Thyroid gland (tissue), 4 donors: ENCODE measurements around the gene KATNAL1. TPM values are rescaled to one million over a fixed set of nuclear protein-coding genes. Genes with fewer than 3 reads are reported as not detected.
A peak's percentile ranks its signal among the peaks of the same experiment; 100 is the strongest.
"Not testable (repeated sequence)": the region's sequence is repeated elsewhere in the genome, so short reads cannot be mapped to it uniquely, and the experiment has no call there.

Source experiments
- DNase-seq, 2 donors: peaks; one replicate each; pipeline ENCODE4 v3.0.0-alpha.2; 2019
- H3K27ac ChIP-seq, 3 donors: fragments of 200-600 bp; sonication (generic); 1 replicate in 2 of 3; 2 replicates in 1 of 3; pipeline ENCODE4 v1.5.1; 2016 to 2019; ENCODE audit warnings: mild to moderate bottlenecking in 1 of 3, moderate library complexity in 1 of 3
- H3K27me3 ChIP-seq: fragments of 200-600 bp; sonication (generic); one replicate; pipeline ENCODE4 v1.5.1; 2019
- H3K36me3 ChIP-seq, 2 donors: fragments of 200-600 bp; sonication (generic); one replicate each; pipeline ENCODE4 v1.5.1; 2016 to 2019
- H3K4me1 ChIP-seq, 2 donors: fragments of 200-600 bp; sonication (generic); one replicate each; pipeline ENCODE4 v1.5.1; 2017 to 2019
- H3K4me3 ChIP-seq, 3 donors: fragments of 200-600 bp; sonication (generic); replicated peaks in 1 of 3; 1 replicate in 2 of 3; 2 replicates in 1 of 3; pipeline ENCODE4 v1.5.1; 2016; ENCODE audit warnings: mild to moderate bottlenecking in 1 of 3
- H3K9me3 ChIP-seq: fragments of 200-600 bp; sonication (generic); one replicate; pipeline ENCODE4 v1.5.1; 2017
- CTCF ChIP-seq, 6 experiments: fragments of 200-600 bp in 3 of 6; fragments of 450-650 bp in 3 of 6; sonication (generic) in 3 of 6; IDR thresholded peaks; one replicate each; pipeline ENCODE4 v1.5.1; 2016 to 2019; ENCODE audit warnings: antibody characterized with exemption in 6 of 6, mild to moderate bottlenecking in 2 of 6, inconsistent platforms in 1 of 6, moderate library complexity in 1 of 6
- POLR2A ChIP-seq, 2 donors: fragments of 450-650 bp; IDR thresholded peaks; one replicate each; pipeline ENCODE4 v1.6.1; 2017; ENCODE audit warnings: antibody characterized with exemption in 2 of 2, mild to moderate bottlenecking in 2 of 2, moderate library complexity in 1 of 2
- WGBS, 2 donors: methylation state at CpG; one replicate each; pipeline ENCODE4 v1.1.5; 2017; 5-methylcytosine and 5-hydroxymethylcytosine counted together
- intact Hi-C: fragments of 100-400 bp; cut with DNase I; formaldehyde crosslinking; loops from one replicate; pipeline ENCODE4 v1.15.1; 2023
- total RNA-seq, 4 donors: library from RNA; depleted of rRNA; stranded (reverse); fragments of >200 nt; gene quantifications; one replicate each; pipeline ENCODE4 v1.2.3, GENCODE V29; 2016

Gene KATNAL1
- total RNA-seq, 4 donors from 2014 or later, result 8.0 to 25.7 (median 9.5) TPM

GRCh38 chr13:30268673-30269072 is 38.7 kb downstream of the KATNAL1 start:
- no peak for TF ChIP-seq CTCF (IDR thresholded peaks at IDR 0.05)
- no peak for TF ChIP-seq POLR2A (IDR thresholded peaks at IDR 0.05)
- Histone ChIP-seq H3K36me3 (no peaks in the 10 kb centered on the region), H3K9me3 (no peaks in the 10 kb centered on the region), H3K27ac (peak overlapping the region in 1 of 3 donors; percentile 22), H3K4me3 (no peak overlapping the region), H3K27me3 (no peaks in the 10 kb centered on the region), H3K4me1 (peaks cover 0 to 8% of the 10 kb centered on the region in 2 donors)
- 49 to 65% methylated on average over 1 of the region's 1 CpG for WGBS, 2 donors
- DNase-seq, result no peak
- intact Hi-C loops, result no loop called here

- no peaks in the 10 kb centered on the region for H3K9me3 ChIP-seq
- peaks cover 0 to 5% of the 10 kb centered on the region in 2 donors for H3K4me1 ChIP-seq
- no peaks in the 10 kb centered on the region for H3K27me3 ChIP-seq
- H3K27ac ChIP-seq, result no peak overlapping the region
- 89 to 93% methylated on average over 2 of the region's 2 CpGs for WGBS, 2 donors
- no peak overlapping the region for H3K4me3 ChIP-seq
- no peak for TF ChIP-seq CTCF (IDR thresholded peaks at IDR 0.05)
- no peak for TF ChIP-seq POLR2A (IDR thresholded peaks at IDR 0.05)
- no peak for DNase-seq
- no peaks in the 10 kb centered on the region for H3K36me3 ChIP-seq
- intact Hi-C loops, result no loop called here
Measured at GRCh38 chr13:30266756-30267155, 40.6 kb downstream of the KATNAL1 start.

- H3K27ac ChIP-seq, H3K9me3 ChIP-seq, intact Hi-C loops, H3K27me3 ChIP-seq, H3K36me3 ChIP-seq, H3K4me3 ChIP-seq, H3K4me1 ChIP-seq, DNase-seq: not testable (repeated sequence)
- 96 to 97% methylated on average over 21 to 22 of the region's 22 CpGs for WGBS, 2 donors
Measured at GRCh38 chr13:30259149-30259733, 48.1 kb downstream of the KATNAL1 start.

GRCh38 chr13:30257468-30258099 is 49.8 kb downstream of the KATNAL1 start:
- WGBS, 2 donors, result 61 to 73% methylated on average over 6 of the region's 6 CpGs
- H3K27ac ChIP-seq, result no peak overlapping the region

GRCh38 chr13:30256713-30257467 is 50.5 kb downstream of the KATNAL1 start:
- H3K9me3 ChIP-seq, result no peaks in the 10 kb centered on the region
- no peaks in the 10 kb centered on the region for H3K27me3 ChIP-seq
- H3K27ac ChIP-seq, result no peak overlapping the region
- H3K4me3 ChIP-seq, result no peak overlapping the region
- peaks cover 0 to 4% of the 10 kb centered on the region in 2 donors for H3K4me1 ChIP-seq
- no peak for DNase-seq
- intact Hi-C loops, result no loop called here
- H3K36me3 ChIP-seq, result no peaks in the 10 kb centered on the region
- TF ChIP-seq POLR2A (IDR thresholded peaks at IDR 0.05) (no peak), CTCF (IDR thresholded peaks at IDR 0.05) (no peak)
- WGBS, 2 donors, result 89 to 90% methylated on average over 5 of the region's 5 CpGs

More at GRCh38 chr13:30257468-30258099, 49.8 kb downstream of the KATNAL1 start:
- peaks cover 0 to 4% of the 10 kb centered on the region in 2 donors for H3K4me1 ChIP-seq
- no peaks in the 10 kb centered on the region for H3K36me3 ChIP-seq
- no peak for TF ChIP-seq POLR2A (IDR thresholded peaks at IDR 0.05)
- H3K9me3 ChIP-seq, result no peaks in the 10 kb centered on the region
- no peak overlapping the region for H3K4me3 ChIP-seq
- DNase-seq, result peak; percentile 44 to 49
- intact Hi-C loops, result no loop called here
- no peaks in the 10 kb centered on the region for H3K27me3 ChIP-seq

GRCh38 chr13:30255696-30256095 is 51.7 kb downstream of the KATNAL1 start:
- H3K27ac ChIP-seq, result no peak overlapping the region
- H3K27me3 ChIP-seq, result no peaks in the 10 kb centered on the region
- intact Hi-C loops, result no loop called here
- 98 to 99% methylated on average over 1 of the region's 1 CpG for WGBS, 2 donors
- no peaks in the 10 kb centered on the region for H3K36me3 ChIP-seq
- H3K9me3 ChIP-seq, result no peaks in the 10 kb centered on the region
- peaks cover 0 to 4% of the 10 kb centered on the region in 2 donors for H3K4me1 ChIP-seq
- TF ChIP-seq POLR2A (IDR thresholded peaks at IDR 0.05) (no peak), CTCF (IDR thresholded peaks at IDR 0.05) (peak in 3 of 6 experiments; percentile 24 to 37 (median 33))
- no peak overlapping the region for H3K4me3 ChIP-seq
- no peak for DNase-seq
